ENCODE results near the gene PRR30.

The PRR30 gene

DNA sequence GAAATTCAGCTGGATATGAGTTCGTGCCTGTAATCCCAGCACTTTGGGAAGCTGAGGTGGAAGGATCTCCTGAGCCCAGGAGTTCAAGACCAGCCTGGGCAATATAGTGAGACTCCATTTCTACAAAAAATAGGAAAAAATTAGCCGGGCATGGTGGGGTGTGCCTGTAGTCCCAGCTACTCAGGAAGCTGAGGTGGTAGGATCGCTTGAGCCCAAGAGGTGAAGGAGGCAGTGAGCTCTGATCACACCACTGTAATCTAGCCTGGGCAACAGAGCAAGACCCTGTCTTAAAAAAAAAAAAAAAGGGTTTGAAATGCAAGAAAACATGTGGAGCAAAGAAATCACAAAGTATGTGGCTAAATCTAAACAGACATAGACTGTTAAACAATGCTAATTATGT lies 30.1 kb downstream of the PRR30 start:
- Histone ChIP-seq H3K4me3 (ENCODE audit: low read length) (no peak overlapping the region), H3K27me3 (replicated peaks; ENCODE audit: control insufficient read depth, insufficient read depth, low read length) (no peaks in the 10 kb centered on the region), H3K9ac (ENCODE audit: low read length) (no peak overlapping the region), H3K9me3 (ENCODE audit: control insufficient read depth, low read length) (no peaks in the 10 kb centered on the region), H3K4me1 (ENCODE audit: control insufficient read depth, insufficient read depth, low read length) (peaks cover 12% of the 10 kb centered on the region), H3K36me3 (ENCODE audit: control insufficient read depth, insufficient read depth, low read length, severe bottlenecking) (no peaks in the 10 kb centered on the region)
- no peak for DNase-seq (ENCODE audit: low read depth)

DNA sequence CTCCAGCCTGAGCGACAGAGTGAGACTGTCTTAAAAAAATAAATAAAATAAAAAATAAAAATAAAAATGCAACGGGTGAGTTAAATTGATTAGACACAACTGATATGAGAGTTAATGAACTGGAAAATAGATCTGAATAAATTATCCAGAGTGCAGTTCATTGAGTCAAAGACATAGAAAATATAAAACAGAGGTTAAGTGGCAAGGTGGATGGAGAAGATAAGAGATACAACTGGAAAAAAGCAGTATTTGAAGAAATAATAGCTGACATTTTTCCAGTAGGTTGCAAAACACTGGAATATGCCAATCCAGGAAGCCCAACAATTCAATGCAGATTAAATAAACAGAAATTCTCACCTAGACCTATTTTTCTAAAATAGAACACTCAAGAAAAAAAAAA lies 31.0 kb downstream of the PRR30 start:
- no peak overlapping the region for H3K4me3 ChIP-seq (ENCODE audit: low read length)
- H3K36me3 ChIP-seq (ENCODE audit: control insufficient read depth, insufficient read depth, low read length, severe bottlenecking), result no peaks in the 10 kb centered on the region
- no peaks in the 10 kb centered on the region for H3K9me3 ChIP-seq (ENCODE audit: control insufficient read depth, low read length)
- H3K9ac ChIP-seq (ENCODE audit: low read length), result no peak overlapping the region
- H3K27me3 ChIP-seq (replicated peaks; ENCODE audit: control insufficient read depth, insufficient read depth, low read length), result no peaks in the 10 kb centered on the region
- H3K4me1 ChIP-seq (ENCODE audit: control insufficient read depth, insufficient read depth, low read length), result peaks cover 12% of the 10 kb centered on the region
- no peak for DNase-seq (ENCODE audit: low read depth)

DNA sequence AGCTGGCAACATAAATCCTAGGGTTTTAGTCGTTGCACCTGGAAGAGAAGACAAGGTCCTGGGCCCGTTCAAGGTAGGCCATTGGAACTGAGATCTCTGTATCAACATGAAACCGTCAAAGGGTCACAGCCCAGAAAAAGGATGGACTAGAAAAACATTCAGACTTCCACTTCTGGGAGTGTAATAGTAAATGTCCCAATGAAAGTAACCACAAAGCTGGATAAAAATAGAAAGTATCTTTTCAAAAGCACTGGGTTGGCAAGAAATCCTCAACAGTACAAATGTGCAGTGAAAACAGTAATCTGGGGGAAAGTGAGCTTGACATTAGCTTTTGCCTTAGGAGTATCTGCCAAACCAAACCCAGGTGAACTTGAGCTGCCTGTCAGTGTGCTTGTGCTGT lies 33.2 kb downstream of the PRR30 start:
- no peak overlapping the region for H3K4me3 ChIP-seq (ENCODE audit: low read length)
- peaks cover 12% of the 10 kb centered on the region for H3K4me1 ChIP-seq (ENCODE audit: control insufficient read depth, insufficient read depth, low read length)
- H3K27me3 ChIP-seq (replicated peaks; ENCODE audit: control insufficient read depth, insufficient read depth, low read length), result peaks cover 2% of the 10 kb centered on the region
- H3K36me3 ChIP-seq (ENCODE audit: control insufficient read depth, insufficient read depth, low read length, severe bottlenecking), result no peaks in the 10 kb centered on the region
- peak overlapping the region; percentile 39 for H3K9ac ChIP-seq (ENCODE audit: low read length)
- H3K9me3 ChIP-seq (ENCODE audit: control insufficient read depth, low read length), result no peaks in the 10 kb centered on the region
- DNase-seq (ENCODE audit: low read depth), result no peak

DNA sequence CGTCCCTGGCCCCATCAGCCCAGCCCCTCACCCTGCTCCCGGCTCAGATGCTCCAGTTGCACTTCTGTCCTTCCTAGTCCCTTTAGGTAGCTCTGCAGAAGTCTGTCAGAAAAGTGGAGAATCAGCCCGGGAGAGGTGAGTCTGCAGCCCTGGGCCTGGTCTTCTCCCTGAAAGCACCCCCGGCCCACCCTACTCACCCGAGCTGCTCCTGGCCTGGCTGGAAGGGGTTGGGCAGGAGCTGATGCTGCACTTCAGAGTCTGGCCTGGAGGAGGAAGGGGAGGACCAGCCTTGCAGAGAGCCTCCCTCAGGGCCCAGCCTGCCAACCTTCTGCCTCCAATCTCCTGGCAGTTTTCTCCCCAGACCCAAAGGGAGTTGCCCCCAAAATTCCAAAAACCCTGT lies 36.9 kb downstream of the PRR30 start:
- H3K27me3 ChIP-seq (replicated peaks; ENCODE audit: control insufficient read depth, insufficient read depth, low read length), result peaks cover 2% of the 10 kb centered on the region
- peaks cover 12% of the 10 kb centered on the region for H3K4me1 ChIP-seq (ENCODE audit: control insufficient read depth, insufficient read depth, low read length)
- no peak overlapping the region for H3K4me3 ChIP-seq (ENCODE audit: low read length)
- H3K36me3 ChIP-seq (ENCODE audit: control insufficient read depth, insufficient read depth, low read length, severe bottlenecking), result no peaks in the 10 kb centered on the region
- H3K9ac ChIP-seq (ENCODE audit: low read length), result no peak overlapping the region
- no peak for DNase-seq (ENCODE audit: low read depth)
- no peaks in the 10 kb centered on the region for H3K9me3 ChIP-seq (ENCODE audit: control insufficient read depth, low read length)

DNA sequence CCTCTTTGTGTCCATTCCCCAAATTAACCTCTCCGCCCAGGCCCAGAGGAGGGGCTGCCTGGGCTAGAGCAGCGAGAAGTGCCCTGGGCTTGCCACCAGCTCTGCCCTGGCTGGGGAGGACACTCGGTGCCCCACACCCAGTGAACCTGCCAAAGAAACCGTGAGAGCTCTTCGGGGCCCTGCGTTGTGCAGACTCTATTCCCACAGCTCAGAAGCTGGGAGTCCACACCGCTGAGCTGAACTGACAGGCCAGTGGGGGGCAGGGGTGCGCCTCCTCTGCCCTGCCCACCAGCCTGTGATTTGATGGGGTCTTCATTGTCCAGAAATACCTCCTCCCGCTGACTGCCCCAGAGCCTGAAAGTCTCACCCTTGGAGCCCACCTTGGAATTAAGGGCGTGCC lies 39.2 kb downstream of the PRR30 start:
- DNase-seq (ENCODE audit: low read depth), result no peak
- Histone ChIP-seq H3K9me3 (ENCODE audit: control insufficient read depth, low read length) (no peaks in the 10 kb centered on the region), H3K27me3 (replicated peaks; ENCODE audit: control insufficient read depth, insufficient read depth, low read length) (peaks cover 2% of the 10 kb centered on the region), H3K4me1 (ENCODE audit: control insufficient read depth, insufficient read depth, low read length) (peaks cover 16% of the 10 kb centered on the region), H3K4me3 (ENCODE audit: low read length) (no peak overlapping the region), H3K36me3 (ENCODE audit: control insufficient read depth, insufficient read depth, low read length, severe bottlenecking) (no peaks in the 10 kb centered on the region), H3K9ac (ENCODE audit: low read length) (no peak overlapping the region)

DNA sequence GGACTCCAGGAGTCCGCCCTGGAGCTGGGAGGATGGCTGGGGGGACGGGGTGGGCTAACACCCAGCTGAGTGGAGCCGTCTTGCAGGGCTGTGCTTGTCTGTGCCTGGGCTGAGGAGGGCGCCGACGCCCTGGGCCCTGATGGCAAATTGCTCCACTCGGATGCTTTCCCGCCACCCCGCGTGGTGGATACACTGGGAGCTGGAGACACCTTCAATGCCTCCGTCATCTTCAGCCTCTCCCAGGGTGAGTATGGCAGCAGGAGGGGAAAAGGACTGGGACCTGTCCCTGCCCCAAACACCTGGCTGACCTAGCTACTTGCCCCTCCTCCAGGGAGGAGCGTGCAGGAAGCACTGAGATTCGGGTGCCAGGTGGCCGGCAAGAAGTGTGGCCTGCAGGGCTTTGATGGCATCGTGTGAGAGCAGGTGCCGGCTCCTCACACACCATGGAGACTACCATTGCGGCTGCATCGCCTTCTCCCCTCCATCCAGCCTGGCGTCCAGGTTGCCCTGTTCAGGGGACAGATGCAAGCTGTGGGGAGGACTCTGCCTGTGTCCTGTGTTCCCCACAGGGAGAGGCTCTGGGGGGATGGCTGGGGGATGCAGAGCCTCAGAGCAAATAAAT lies 39.8 kb downstream of the PRR30 start:
- H3K4me1 ChIP-seq (ENCODE audit: control insufficient read depth, insufficient read depth, low read length), result peaks cover 16% of the 10 kb centered on the region
- DNase-seq (ENCODE audit: low read depth), result no peak
- no peaks in the 10 kb centered on the region for H3K9me3 ChIP-seq (ENCODE audit: control insufficient read depth, low read length)
- no peak overlapping the region for H3K9ac ChIP-seq (ENCODE audit: low read length)
- no peak overlapping the region for H3K4me3 ChIP-seq (ENCODE audit: low read length)
- H3K27me3 ChIP-seq (replicated peaks; ENCODE audit: control insufficient read depth, insufficient read depth, low read length), result peaks cover 2% of the 10 kb centered on the region
- H3K36me3 ChIP-seq (ENCODE audit: control insufficient read depth, insufficient read depth, low read length, severe bottlenecking), result no peaks in the 10 kb centered on the region

DNA sequence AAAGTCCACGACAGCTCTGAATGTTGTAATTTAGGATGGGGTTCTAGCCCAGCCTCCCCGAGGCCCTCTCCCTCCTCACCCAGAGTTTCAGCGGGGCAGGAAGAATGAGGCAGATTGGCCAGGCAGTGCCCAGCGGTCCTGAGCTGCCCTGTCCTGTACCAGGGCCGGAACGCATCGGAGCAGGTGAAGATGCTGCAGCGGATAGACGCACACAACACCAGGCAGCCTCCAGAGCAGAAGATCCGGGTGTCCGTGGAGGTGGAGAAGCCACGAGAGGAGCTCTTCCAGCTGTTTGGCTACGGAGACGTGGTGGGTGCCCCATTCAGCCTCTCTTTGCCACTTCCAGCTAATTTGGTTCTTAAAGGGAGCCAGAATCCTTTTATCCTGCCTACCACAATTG lies 41.9 kb downstream of the PRR30 start:
- Histone ChIP-seq H3K27me3 (replicated peaks; ENCODE audit: control insufficient read depth, insufficient read depth, low read length) (no peaks in the 10 kb centered on the region), H3K4me1 (ENCODE audit: control insufficient read depth, insufficient read depth, low read length) (peaks cover 16% of the 10 kb centered on the region), H3K9ac (ENCODE audit: low read length) (no peak overlapping the region), H3K36me3 (ENCODE audit: control insufficient read depth, insufficient read depth, low read length, severe bottlenecking) (no peaks in the 10 kb centered on the region), H3K4me3 (ENCODE audit: low read length) (no peak overlapping the region), H3K9me3 (ENCODE audit: control insufficient read depth, low read length) (no peaks in the 10 kb centered on the region)
- DNase-seq (ENCODE audit: low read depth), result no peak

DNA sequence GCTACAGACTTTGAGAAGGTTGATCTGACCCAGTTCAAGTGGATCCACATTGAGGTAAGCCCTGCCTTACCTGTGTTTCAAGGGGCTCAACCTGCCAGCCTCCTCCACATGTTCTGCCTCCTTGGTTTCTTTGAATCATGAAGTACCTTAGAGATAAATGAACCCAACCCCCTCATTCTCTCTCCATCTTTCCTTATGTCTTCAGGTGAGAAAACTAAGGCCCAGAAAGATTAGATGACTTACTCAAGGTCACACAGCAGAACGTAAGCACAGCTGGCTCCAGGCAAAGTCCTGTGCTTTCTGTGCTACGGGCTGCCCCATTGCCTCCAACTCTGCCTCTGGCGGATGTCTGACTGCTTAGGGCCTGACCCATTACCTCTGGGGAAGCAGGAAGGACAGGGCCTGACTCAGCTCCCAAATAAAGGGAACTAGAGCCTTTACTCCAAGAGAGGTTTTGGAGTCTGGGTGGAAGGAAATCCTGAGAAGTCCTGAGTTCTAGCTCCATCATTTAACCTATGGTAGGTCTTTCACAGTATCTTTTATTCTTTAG lies 42.4 kb downstream of the PRR30 start:
- Histone ChIP-seq H3K9ac (ENCODE audit: low read length) (no peak overlapping the region), H3K4me1 (ENCODE audit: control insufficient read depth, insufficient read depth, low read length) (peaks cover 16% of the 10 kb centered on the region), H3K4me3 (ENCODE audit: low read length) (no peak overlapping the region), H3K36me3 (ENCODE audit: control insufficient read depth, insufficient read depth, low read length, severe bottlenecking) (no peaks in the 10 kb centered on the region), H3K27me3 (replicated peaks; ENCODE audit: control insufficient read depth, insufficient read depth, low read length) (no peaks in the 10 kb centered on the region), H3K9me3 (ENCODE audit: control insufficient read depth, low read length) (no peaks in the 10 kb centered on the region)
- DNase-seq (ENCODE audit: low read depth), result no peak

DNA sequence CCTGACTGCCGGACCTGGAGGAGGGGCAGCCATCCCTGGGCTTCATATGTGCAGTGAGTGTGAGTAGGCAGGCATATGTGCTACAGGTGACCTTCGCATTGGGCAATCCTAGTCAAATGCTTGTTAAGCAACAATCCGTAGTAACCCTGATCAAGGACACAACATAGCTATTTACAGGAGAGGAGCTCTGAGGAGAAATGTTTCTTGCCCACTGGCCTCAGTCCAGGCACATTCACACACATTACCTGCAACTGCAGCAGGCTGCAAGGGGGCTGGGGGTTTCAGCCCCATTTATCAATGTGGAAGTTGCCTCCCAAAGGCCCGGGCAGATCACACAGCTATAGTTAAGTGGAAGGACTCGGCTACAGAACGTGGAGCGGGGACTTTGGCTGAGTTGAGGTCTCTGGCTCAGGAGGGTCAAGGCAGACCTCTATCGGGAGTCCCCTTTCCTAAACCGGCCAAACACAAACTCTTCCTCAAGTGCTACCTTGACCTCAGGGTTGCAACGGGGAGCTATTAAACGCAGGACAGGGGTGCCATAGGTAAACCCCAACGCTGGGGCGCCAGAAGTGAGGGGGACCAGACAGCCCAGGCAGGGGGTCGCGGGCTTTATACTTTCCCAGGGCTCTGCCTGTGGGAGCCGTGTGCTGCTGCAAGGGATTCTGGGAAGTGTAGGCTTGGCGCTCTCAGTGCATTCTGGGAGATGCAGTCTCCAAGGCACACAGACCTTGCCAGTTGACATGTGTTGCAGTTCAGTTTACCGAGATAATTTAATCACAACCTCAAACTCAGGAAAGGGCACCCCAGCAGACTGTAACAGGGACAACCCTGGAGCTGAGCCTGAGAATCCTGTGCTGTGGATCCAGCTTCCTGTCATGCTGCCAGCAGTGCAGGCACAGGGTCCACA lies 43.2 kb downstream of the PRR30 start:
- Histone ChIP-seq H3K36me3 (ENCODE audit: control insufficient read depth, insufficient read depth, low read length, severe bottlenecking) (no peaks in the 10 kb centered on the region), H3K9ac (ENCODE audit: low read length) (peak overlapping the region; percentile 68), H3K4me3 (ENCODE audit: low read length) (peak overlapping the region; percentile 68), H3K4me1 (ENCODE audit: control insufficient read depth, insufficient read depth, low read length) (peaks cover 16% of the 10 kb centered on the region), H3K9me3 (ENCODE audit: control insufficient read depth, low read length) (no peaks in the 10 kb centered on the region), H3K27me3 (replicated peaks; ENCODE audit: control insufficient read depth, insufficient read depth, low read length) (no peaks in the 10 kb centered on the region)
- peak; percentile 77 for DNase-seq (ENCODE audit: low read depth)

DNA sequence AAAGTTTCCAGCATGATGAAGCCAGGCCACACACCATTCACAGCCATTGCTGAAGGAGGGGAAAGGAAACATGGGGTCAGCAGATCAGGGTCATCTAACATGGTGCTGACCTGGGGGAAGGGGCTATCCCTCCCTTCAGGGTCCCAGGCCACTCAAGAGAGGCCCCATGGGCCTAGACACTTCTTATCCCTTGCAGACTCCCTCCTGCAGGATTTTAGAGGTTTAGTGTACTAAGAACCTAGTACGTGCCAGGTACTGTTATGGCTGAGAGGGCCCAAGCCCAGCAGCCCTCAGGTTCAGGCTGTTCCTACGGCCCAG lies 43.8 kb downstream of the PRR30 start:
- Histone ChIP-seq H3K9ac (ENCODE audit: low read length) (no peak overlapping the region), H3K36me3 (ENCODE audit: control insufficient read depth, insufficient read depth, low read length, severe bottlenecking) (no peaks in the 10 kb centered on the region)

DNA sequence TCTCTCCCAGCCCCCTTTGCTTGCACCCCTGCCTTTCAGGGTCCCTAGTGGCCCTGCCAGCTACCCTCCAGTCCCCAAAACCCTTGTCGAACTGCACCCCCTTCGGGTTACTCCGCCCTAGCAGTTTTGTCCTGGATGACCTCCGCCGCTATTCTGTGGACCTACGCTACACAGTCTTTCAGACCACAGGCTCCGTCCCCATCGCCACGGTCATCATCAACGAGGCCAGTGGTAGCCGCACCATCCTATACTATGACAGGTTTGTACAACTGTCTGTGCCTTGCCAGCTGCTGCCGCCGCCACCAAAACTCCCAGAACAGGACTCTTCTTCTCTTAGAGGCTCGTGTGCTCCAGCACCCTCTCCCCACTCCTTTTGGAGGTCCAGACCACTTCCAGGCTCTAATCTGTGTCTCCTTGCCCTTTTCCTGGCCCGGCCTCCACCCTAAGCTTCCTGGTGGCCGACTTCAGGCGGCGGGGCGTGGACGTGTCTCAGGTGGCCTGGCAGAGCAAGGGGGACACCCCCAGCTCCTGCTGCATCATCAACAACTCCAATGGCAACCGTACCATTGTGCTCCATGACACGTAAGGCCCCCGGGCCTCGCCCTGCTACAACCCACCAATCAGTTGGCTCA lies 44.7 kb downstream of the PRR30 start:
- Histone ChIP-seq H3K9ac (ENCODE audit: low read length) (no peak overlapping the region), H3K27me3 (replicated peaks; ENCODE audit: control insufficient read depth, insufficient read depth, low read length) (no peaks in the 10 kb centered on the region), H3K4me1 (ENCODE audit: control insufficient read depth, insufficient read depth, low read length) (peaks cover 16% of the 10 kb centered on the region), H3K4me3 (ENCODE audit: low read length) (no peak overlapping the region), H3K9me3 (ENCODE audit: control insufficient read depth, low read length) (no peaks in the 10 kb centered on the region), H3K36me3 (ENCODE audit: control insufficient read depth, insufficient read depth, low read length, severe bottlenecking) (no peaks in the 10 kb centered on the region)
- DNase-seq (ENCODE audit: low read depth), result no peak

More for the DNA sequence above, 43.8 kb downstream of the PRR30 start:
- no peak for DNase-seq (ENCODE audit: low read depth)
- H3K27me3 ChIP-seq (replicated peaks; ENCODE audit: control insufficient read depth, insufficient read depth, low read length), result no peaks in the 10 kb centered on the region
- peaks cover 16% of the 10 kb centered on the region for H3K4me1 ChIP-seq (ENCODE audit: control insufficient read depth, insufficient read depth, low read length)
- no peak overlapping the region for H3K4me3 ChIP-seq (ENCODE audit: low read length)
- H3K9me3 ChIP-seq (ENCODE audit: control insufficient read depth, low read length), result no peaks in the 10 kb centered on the region
